IMR-90 (cell line): Measurements from ENCODE around the gene ASB5. TPM values are rescaled to one million over a fixed set of nuclear protein-coding genes. Genes with fewer than 3 reads are reported as not detected.
A peak's percentile ranks its signal among the peaks of the same experiment; 100 is the strongest.

Source experiments
- ATAC-seq: fragments of 200-7000 bp; cut with Tn5 transposase; 2 replicates; pipeline ENCODE4 v1.9.1; 2020; ENCODE audit warnings: low read depth, mild to moderate bottlenecking, moderate library complexity
- BruUV-seq: library from RNA; stranded (reverse); fragments of 400-500 nt; replicated peaks from 2 replicates; lab custom pipeline; 2021; lab: Mats Ljungman, UMichigan
- CTCF ChIA-PET: fragments of 300-600 bp; formaldehyde crosslinking; extraction: SDS; loops from one replicate; lab custom pipeline; 2021; ENCODE audit warnings: antibody characterized with exemption; lab: Yijun Ruan, JAX
- POLR2A ChIA-PET: fragments of 300-600 bp; sonication (Branson Sonifier 250); formaldehyde crosslinking; loops from one replicate; lab custom pipeline; 2022; ENCODE audit warnings: antibody characterized with exemption; ENCODE audit not compliant: unreplicated experiment; lab: Charles Lee
- DNase-seq: peaks from one replicate; pipeline ENCODE4 v3.0.0; 2013
- H2AFZ ChIP-seq: replicated peaks from 2 replicates; pipeline ENCODE3; 2013; ENCODE audit warnings: low read length, mild to moderate bottlenecking; ENCODE audit not compliant: poor library complexity
- H2AK5ac ChIP-seq: 2 replicates; pipeline ENCODE4 v1.6.1; 2013; ENCODE audit warnings: low read depth, low read length, inconsistent platforms
- H2AK9ac ChIP-seq: replicated peaks from 2 replicates; pipeline ENCODE3; 2013; ENCODE audit warnings: mild to moderate bottlenecking, low read depth, low read length, moderate library complexity; ENCODE audit not compliant: poor library complexity
- H2BK120ac ChIP-seq: 2 replicates; pipeline ENCODE4 v1.6.1; 2013; ENCODE audit warnings: low read depth, low read length, inconsistent platforms
- H2BK15ac ChIP-seq: 3 replicates; pipeline ENCODE4 v1.6.1; 2013; ENCODE audit warnings: low read depth, low read length, inconsistent platforms
- H2BK20ac ChIP-seq: 2 replicates; pipeline ENCODE4 v1.6.1; 2013; ENCODE audit warnings: low read depth, mild to moderate bottlenecking, inconsistent platforms, low read length, moderate library complexity
- H2BK5ac ChIP-seq: 2 replicates; pipeline ENCODE4 v1.6.1; 2013; ENCODE audit warnings: mild to moderate bottlenecking, low read depth, low read length, inconsistent platforms; ENCODE audit not compliant: poor library complexity, severe bottlenecking
- H3K14ac ChIP-seq: replicated peaks from 2 replicates; pipeline ENCODE4 v1.6.1; 2013; ENCODE audit warnings: low read depth, low read length, inconsistent platforms
- H3K18ac ChIP-seq: 2 replicates; pipeline ENCODE4 v1.6.1; 2013; ENCODE audit warnings: low read depth, low read length, control low read depth
- H3K23ac ChIP-seq: 2 replicates; pipeline ENCODE4 v1.6.1; 2013; ENCODE audit warnings: low read depth, low read length, inconsistent platforms
- H3K27ac ChIP-seq: 2 replicates; pipeline ENCODE4 v1.5.1; 2013; ENCODE audit warnings: mild to moderate bottlenecking, control low read depth, low read length; ENCODE audit not compliant: insufficient read depth
- H3K27me3 ChIP-seq: 2 replicates; pipeline ENCODE4 v1.6.1; 2013; ENCODE audit warnings: low read length; ENCODE audit not compliant: control insufficient read depth, insufficient read depth
- H3K36me3 ChIP-seq: 2 replicates; pipeline ENCODE4 v1.6.1; 2013; ENCODE audit warnings: low read length, mixed read lengths; ENCODE audit not compliant: control insufficient read depth, insufficient read depth
- H3K4ac ChIP-seq: 2 replicates; pipeline ENCODE4 v1.6.1; 2013; ENCODE audit warnings: low read depth, low read length, inconsistent platforms
- H3K4me1 ChIP-seq: 2 replicates; pipeline ENCODE4 v1.6.1; 2013; ENCODE audit warnings: low read length, mixed read lengths; ENCODE audit not compliant: control insufficient read depth, insufficient read depth
- H3K4me2 ChIP-seq: 2 replicates; pipeline ENCODE4 v1.6.1; 2013; ENCODE audit warnings: low read depth, mild to moderate bottlenecking, control low read depth, low read length, moderate library complexity
- H3K4me3 ChIP-seq: 2 replicates; pipeline ENCODE4 v1.5.1; 2013; ENCODE audit warnings: low read depth, mild to moderate bottlenecking, control low read depth, low read length, moderate library complexity; ENCODE audit not compliant: insufficient read depth
- H3K56ac ChIP-seq: 2 replicates; pipeline ENCODE4 v1.6.1; 2013; ENCODE audit warnings: low read length, inconsistent platforms; ENCODE audit not compliant: insufficient read depth; ENCODE audit errors: extremely low read depth
- H3K79me1 ChIP-seq, 2 experiments: 2 replicates each; pipeline ENCODE4 v1.6.1; 2013; ENCODE audit warnings: low read length in 2 of 2, inconsistent platforms in 1 of 2, low read depth in 1 of 2
- H3K9ac ChIP-seq: 2 replicates; pipeline ENCODE4 v1.6.1; 2013; ENCODE audit warnings: low read depth, low read length, control low read depth
- H3K9me1 ChIP-seq: 2 replicates; pipeline ENCODE4 v1.6.1; 2013; ENCODE audit warnings: low read length, inconsistent platforms; ENCODE audit not compliant: insufficient read depth
- H3K9me3 ChIP-seq: 2 replicates; pipeline ENCODE4 v1.6.1; 2013; ENCODE audit warnings: low read length; ENCODE audit not compliant: control insufficient read depth, insufficient read depth
- H4K20me1 ChIP-seq: 2 replicates; pipeline ENCODE4 v1.6.1; 2013; ENCODE audit warnings: low read length, inconsistent platforms; ENCODE audit not compliant: insufficient read depth
- H4K5ac ChIP-seq: 2 replicates; pipeline ENCODE4 v1.6.1; 2013; ENCODE audit warnings: mild to moderate bottlenecking, low read depth, low read length, control low read depth
- H4K8ac ChIP-seq, 2 experiments: 2 replicates each; pipeline ENCODE4 v1.6.1; 2013; ENCODE audit warnings: low read depth in 2 of 2, low read length in 2 of 2, control low read depth in 1 of 2, inconsistent platforms in 1 of 2
- H4K91ac ChIP-seq: 2 replicates; pipeline ENCODE4 v1.6.1; 2013; ENCODE audit warnings: low read depth, low read length, inconsistent platforms; ENCODE audit not compliant: insufficient read depth
- ELK1 ChIP-seq: fragments of 150-350 bp; IDR thresholded peaks from 2 replicates; pipeline ENCODE4 v1.6.1; 2016; ENCODE audit warnings: low read depth, mild to moderate bottlenecking, low read length, moderate library complexity, borderline replicate concordance
- FOS ChIP-seq: fragments of 150-350 bp; IDR thresholded peaks from 2 replicates; pipeline ENCODE4 v1.6.1; 2016; ENCODE audit warnings: low read depth, low read length
- MAFK ChIP-seq: IDR thresholded peaks from 2 replicates; pipeline ENCODE4 v1.6.1; 2012; ENCODE audit warnings: low read depth, low read length, improper control_type of control experiment
- MAZ ChIP-seq: IDR thresholded peaks from 2 replicates; pipeline ENCODE4 v1.6.1; 2012; ENCODE audit warnings: low read depth, mild to moderate bottlenecking, low read length, improper control_type of control experiment, moderate library complexity, borderline replicate concordance
- NFE2L2 ChIP-seq: fragments of 150-350 bp; IDR thresholded peaks from 2 replicates; pipeline ENCODE4 v1.6.1; 2016; ENCODE audit warnings: low read depth, mild to moderate bottlenecking, low read length
- RAD21 ChIP-seq: IDR thresholded peaks from 2 replicates; pipeline ENCODE4 v1.6.1; 2012; ENCODE audit warnings: low read length, improper control_type of control experiment
- RFX5 ChIP-seq: IDR thresholded peaks from 2 replicates; pipeline ENCODE4 v1.8.0; 2012; ENCODE audit warnings: low read depth, mild to moderate bottlenecking, low read length, moderate library complexity
- WGBS, 2 experiments: methylation state at CpG; one replicate each; pipeline versions ENCODE4 v1.1.5 to v1.1.7; 2013; ENCODE audit warnings: missing lambda C conversion rate in 2 of 2; ENCODE audit not compliant: insufficient read length in 1 of 2; ENCODE audit errors: extremely low coverage in 2 of 2; 5-methylcytosine and 5-hydroxymethylcytosine counted together
- dilution Hi-C: fragments of 300-500 bp; cut with HindIII; formaldehyde crosslinking; loops from one replicate; pipeline ENCODE4 v1.14.3; 2018; ENCODE audit warnings: low sequenced_read_pairs; ENCODE audit not compliant: unreplicated experiment
- in situ Hi-C: fragments of 300-500 bp; cut with MboI; formaldehyde crosslinking; loops from 3 replicates; pipeline ENCODE4 v1.14.3; 2019; ENCODE audit warnings: low sequenced_read_pairs, inconsistent platforms, mixed read lengths
- intact Hi-C: fragments of 100-400 bp; cut with micrococcal nuclease; formaldehyde crosslinking; loops from 2 replicates; pipeline ENCODE4 v1.10.0; 2022
- polyA plus RNA-seq, 3 experiments: library from polyadenylated mRNA; depleted of rRNA; stranded (reverse); fragments of >200 nt; gene quantifications; 2 replicates each; pipeline ENCODE4 v1.2.3, GENCODE V29; 2012; ENCODE audit warnings: low replicate concordance in 1 of 3
- total RNA-seq: library from RNA; depleted of rRNA; stranded (reverse); fragments of >200 nt; gene quantifications from 2 replicates; pipeline ENCODE4 v1.2.3, GENCODE V29; 2012
- TF ChIP-seq, protein P1 (sequence below): conservative IDR thresholded peaks from 2 replicates; pipeline ENCODE4 v1.5.1; 2012; ENCODE audit warnings: mild to moderate bottlenecking, low read depth, low read length, improper control_type of control experiment

The ASB5 gene
- total and polyA plus RNA-seq, 2 of the 4 experiments (the other 2 are of a cell fraction): 0.18 to 0.21 TPM

DNA sequence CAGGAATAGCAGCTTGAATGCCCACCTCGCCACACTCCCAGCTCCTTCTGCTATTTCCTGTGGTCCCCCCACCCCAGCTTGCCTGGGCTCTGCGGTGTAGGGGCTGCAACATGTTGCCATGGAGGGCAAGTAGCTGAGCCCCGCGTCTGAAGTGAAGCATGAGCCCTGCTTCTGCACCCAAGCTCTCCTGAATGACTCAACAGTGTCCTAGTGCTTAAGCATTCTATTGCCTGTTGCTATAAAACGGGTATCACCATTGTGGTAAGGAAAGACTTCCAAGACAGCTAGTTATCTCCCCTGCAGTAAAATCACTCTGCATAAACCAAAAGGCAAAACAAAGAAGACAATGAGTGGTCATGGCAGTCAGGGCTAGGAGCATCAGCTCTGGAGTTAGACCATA, 42.3 kb downstream of the ASB5 start:
- no peak overlapping the region for H2BK5ac ChIP-seq
- dilution Hi-C loops: no loop called here
- no peak for TF ChIP-seq RFX5
- TF ChIP-seq, protein P1, sequence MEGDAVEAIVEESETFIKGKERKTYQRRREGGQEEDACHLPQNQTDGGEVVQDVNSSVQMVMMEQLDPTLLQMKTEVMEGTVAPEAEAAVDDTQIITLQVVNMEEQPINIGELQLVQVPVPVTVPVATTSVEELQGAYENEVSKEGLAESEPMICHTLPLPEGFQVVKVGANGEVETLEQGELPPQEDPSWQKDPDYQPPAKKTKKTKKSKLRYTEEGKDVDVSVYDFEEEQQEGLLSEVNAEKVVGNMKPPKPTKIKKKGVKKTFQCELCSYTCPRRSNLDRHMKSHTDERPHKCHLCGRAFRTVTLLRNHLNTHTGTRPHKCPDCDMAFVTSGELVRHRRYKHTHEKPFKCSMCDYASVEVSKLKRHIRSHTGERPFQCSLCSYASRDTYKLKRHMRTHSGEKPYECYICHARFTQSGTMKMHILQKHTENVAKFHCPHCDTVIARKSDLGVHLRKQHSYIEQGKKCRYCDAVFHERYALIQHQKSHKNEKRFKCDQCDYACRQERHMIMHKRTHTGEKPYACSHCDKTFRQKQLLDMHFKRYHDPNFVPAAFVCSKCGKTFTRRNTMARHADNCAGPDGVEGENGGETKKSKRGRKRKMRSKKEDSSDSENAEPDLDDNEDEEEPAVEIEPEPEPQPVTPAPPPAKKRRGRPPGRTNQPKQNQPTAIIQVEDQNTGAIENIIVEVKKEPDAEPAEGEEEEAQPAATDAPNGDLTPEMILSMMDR: no peak
- TF ChIP-seq MAFK: no peak
- 0 out of 2 replicates have a peak, but pooled peaks have one; percentile 4 for TF ChIP-seq FOS
- TF ChIP-seq ELK1: no peak
- no peak for TF ChIP-seq NFE2L2
- no peak for TF ChIP-seq MAZ
- no peak for TF ChIP-seq RAD21
- H3K9me1 ChIP-seq: no peaks in the 10 kb centered on the region
- WGBS, 2 experiments: no CpG with 5 or more reads among the region's 5 CpGs
- H3K27ac ChIP-seq: no peak overlapping the region
- DNase-seq: peak; percentile 48
- H4K8ac ChIP-seq: no peak overlapping the region
- H2AK5ac ChIP-seq: no peak overlapping the region
- no TSS peak for BruUV-seq
- no peaks in the 10 kb centered on the region for H3K27me3 ChIP-seq
- H3K4me1 ChIP-seq: peaks cover 6% of the 10 kb centered on the region; the same call in 1 of the 2 replicates
- no peak overlapping the region for H2BK120ac ChIP-seq
- H3K56ac ChIP-seq: no peak overlapping the region
- no peak overlapping the region for H3K18ac ChIP-seq
- H3K9me3 ChIP-seq: no peaks in the 10 kb centered on the region
- in situ Hi-C loops: no loop called here
- peak overlapping the region; percentile 59 for H2AFZ ChIP-seq
- CTCF ChIA-PET: no interaction called here
- POLR2A ChIA-PET: no interaction called here
- no peak overlapping the region for H3K4ac ChIP-seq
- H4K5ac ChIP-seq: no peak overlapping the region
- H3K4me2 ChIP-seq: no peak overlapping the region
- H4K91ac ChIP-seq: no peak overlapping the region
- peak; percentile 44; the same call in 1 of the 2 replicates for ATAC-seq
- no peak overlapping the region for H3K9ac ChIP-seq
- H3K23ac ChIP-seq: no peak overlapping the region
- no peak overlapping the region for H2AK9ac ChIP-seq
- intact Hi-C loops: no loop called here
- no peak overlapping the region for H3K4me3 ChIP-seq
- no peaks in the 10 kb centered on the region for H3K79me1 ChIP-seq
- H2BK20ac ChIP-seq: no peak overlapping the region
- no peak overlapping the region for H2BK15ac ChIP-seq
- no peaks in the 10 kb centered on the region for H3K36me3 ChIP-seq
- H3K14ac ChIP-seq: no peak overlapping the region
- H4K20me1 ChIP-seq: no peaks in the 10 kb centered on the region
